Measurements from ENCODE around the gene GTF2H1.
"Not testable (repeated sequence)": the region's sequence is repeated elsewhere in the genome, so short reads cannot be mapped to it uniquely, and the experiment has no call there.

The GTF2H1 gene

DNA sequence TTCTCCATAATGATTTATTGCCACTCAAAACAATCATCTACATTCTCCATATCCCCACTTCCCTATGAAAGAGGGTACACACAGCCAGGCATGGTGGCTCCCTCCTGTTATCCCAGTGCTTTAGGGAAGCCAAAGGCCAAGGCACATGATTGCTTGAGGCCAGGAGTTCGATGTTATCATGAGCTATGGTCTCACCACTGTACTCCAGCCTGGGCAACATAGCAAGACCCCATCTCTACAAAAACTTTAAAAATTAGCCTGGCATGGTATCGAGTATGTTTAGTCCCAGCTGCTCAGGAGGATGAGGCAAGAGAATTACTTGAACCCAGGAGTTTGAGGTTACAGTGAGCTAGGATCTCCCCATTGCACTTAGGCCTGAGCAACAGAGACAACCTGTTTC lies 6.5 kb upstream of the GTF2H1 start:
- in situ Hi-C loops (cut with MboI; ENCODE audit: low pct_unique_long_range_greater_than_20kb, low sequenced_read_pairs, unreplicated experiment) = no loop called here
- no peak for DNase-seq (ENCODE audit: low spot score)
- TF ChIP-seq, protein P1, sequence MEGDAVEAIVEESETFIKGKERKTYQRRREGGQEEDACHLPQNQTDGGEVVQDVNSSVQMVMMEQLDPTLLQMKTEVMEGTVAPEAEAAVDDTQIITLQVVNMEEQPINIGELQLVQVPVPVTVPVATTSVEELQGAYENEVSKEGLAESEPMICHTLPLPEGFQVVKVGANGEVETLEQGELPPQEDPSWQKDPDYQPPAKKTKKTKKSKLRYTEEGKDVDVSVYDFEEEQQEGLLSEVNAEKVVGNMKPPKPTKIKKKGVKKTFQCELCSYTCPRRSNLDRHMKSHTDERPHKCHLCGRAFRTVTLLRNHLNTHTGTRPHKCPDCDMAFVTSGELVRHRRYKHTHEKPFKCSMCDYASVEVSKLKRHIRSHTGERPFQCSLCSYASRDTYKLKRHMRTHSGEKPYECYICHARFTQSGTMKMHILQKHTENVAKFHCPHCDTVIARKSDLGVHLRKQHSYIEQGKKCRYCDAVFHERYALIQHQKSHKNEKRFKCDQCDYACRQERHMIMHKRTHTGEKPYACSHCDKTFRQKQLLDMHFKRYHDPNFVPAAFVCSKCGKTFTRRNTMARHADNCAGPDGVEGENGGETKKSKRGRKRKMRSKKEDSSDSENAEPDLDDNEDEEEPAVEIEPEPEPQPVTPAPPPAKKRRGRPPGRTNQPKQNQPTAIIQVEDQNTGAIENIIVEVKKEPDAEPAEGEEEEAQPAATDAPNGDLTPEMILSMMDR (IDR thresholded peaks at IDR 0.05; ENCODE audit: extremely low read depth, insufficient read depth, missing control alignments) = no peak

- in situ Hi-C loops (cut with MboI; ENCODE audit: low pct_unique_long_range_greater_than_20kb, low sequenced_read_pairs, unreplicated experiment) = no loop called here
- TF ChIP-seq, protein P1 (IDR thresholded peaks at IDR 0.05; ENCODE audit: extremely low read depth, insufficient read depth, missing control alignments) = no peak
Observed at GRCh38 chr11:18317551-18317950, 4.8 kb upstream of the GTF2H1 start.

DNA sequence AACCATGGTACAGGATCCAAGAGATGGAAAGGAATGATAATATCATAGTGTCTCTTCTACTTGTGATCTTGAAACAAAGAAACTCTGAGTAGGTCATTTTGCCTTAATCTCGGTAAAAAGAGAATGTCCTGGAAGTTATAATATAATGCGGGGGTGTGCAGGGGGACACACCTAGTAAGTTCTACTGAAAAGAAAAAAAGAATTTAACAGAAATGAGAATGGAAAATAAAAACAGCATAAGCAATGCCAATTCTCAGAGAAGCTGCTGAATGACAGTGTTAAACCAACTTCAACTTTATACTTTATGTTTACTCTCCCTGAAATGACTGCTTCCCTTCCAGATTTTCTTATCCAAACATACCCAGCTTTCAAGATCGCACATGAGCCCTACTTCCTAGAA lies 2.5 kb upstream of the GTF2H1 start:
- in situ Hi-C loops (cut with MboI; ENCODE audit: low pct_unique_long_range_greater_than_20kb, low sequenced_read_pairs, unreplicated experiment) = no loop called here
- TF ChIP-seq, protein P1 (IDR thresholded peaks at IDR 0.05; ENCODE audit: extremely low read depth, insufficient read depth, missing control alignments) = no peak
- no peak for DNase-seq (ENCODE audit: low spot score)

More at GRCh38 chr11:18317551-18317950, 4.8 kb upstream of the GTF2H1 start:
- no peak for DNase-seq (ENCODE audit: low spot score)

- TF ChIP-seq, protein P1 (IDR thresholded peaks at IDR 0.05; ENCODE audit: extremely low read depth, insufficient read depth, missing control alignments) = no peak
- DNase-seq (ENCODE audit: low spot score) = peak; percentile 25
- in situ Hi-C loops (cut with MboI; ENCODE audit: low pct_unique_long_range_greater_than_20kb, low sequenced_read_pairs, unreplicated experiment) = no loop called here
Observed at GRCh38 chr11:18320617-18321016, 1.8 kb upstream of the GTF2H1 start.

DNA sequence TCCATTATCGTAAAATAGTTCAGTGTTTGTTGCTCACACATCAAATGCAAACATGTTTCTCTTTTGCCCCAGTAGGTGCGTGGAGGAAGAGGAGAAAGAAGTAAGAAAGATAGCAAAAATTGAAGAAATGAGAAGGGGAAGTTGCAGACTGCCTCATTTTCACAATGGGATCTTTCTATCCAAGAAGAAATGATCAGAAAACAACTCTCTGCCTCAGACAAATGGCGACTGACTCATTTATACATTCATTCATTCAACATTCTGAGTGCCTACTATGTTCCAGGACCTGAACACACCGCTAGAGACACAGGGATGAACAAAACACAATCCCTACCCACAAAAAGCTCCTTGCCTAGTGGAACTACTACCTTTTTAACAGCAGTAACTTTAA lies 794 bp upstream of the GTF2H1 start:
- in situ Hi-C loops (cut with MboI; ENCODE audit: low pct_unique_long_range_greater_than_20kb, low sequenced_read_pairs, unreplicated experiment) = no loop called here
- TF ChIP-seq, protein P1 (IDR thresholded peaks at IDR 0.05; ENCODE audit: extremely low read depth, insufficient read depth, missing control alignments) = peak; percentile 4
- DNase-seq (ENCODE audit: low spot score) = peak; percentile 16

- in situ Hi-C loops (cut with MboI; ENCODE audit: low pct_unique_long_range_greater_than_20kb, low sequenced_read_pairs, unreplicated experiment) = no loop called here
- TF ChIP-seq, protein P1 (IDR thresholded peaks at IDR 0.05; ENCODE audit: extremely low read depth, insufficient read depth, missing control alignments) = no peak
- no peak for DNase-seq (ENCODE audit: low spot score)
Observed at GRCh38 chr11:18322818-18323570, 627 bp downstream of the GTF2H1 start.

DNA sequence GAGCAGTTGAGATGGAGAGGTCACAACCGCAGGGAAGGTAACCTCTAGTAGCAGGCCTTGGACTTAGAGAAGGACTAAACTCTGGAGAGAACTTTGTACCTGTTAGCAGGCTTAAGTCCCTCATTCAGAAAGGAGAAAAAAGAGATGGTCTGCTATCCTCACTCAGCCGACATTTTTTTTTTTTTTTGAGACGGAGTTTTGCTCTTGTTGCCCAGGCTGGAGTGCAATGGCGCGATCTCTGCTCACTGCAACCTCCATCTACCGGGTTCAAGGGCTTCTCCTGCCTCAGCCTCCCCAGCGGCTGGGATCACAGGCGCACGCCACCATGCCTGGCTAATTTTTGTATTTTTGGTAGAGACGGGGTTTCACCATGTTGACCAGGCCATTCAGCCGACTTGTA lies 1.5 kb downstream of the GTF2H1 start:
- DNase-seq (ENCODE audit: low spot score); in situ Hi-C loops (cut with MboI; ENCODE audit: low pct_unique_long_range_greater_than_20kb, low sequenced_read_pairs, unreplicated experiment): not testable (repeated sequence)

All from GM13977 (cell line).